ENCODE data around the gene S1PR3. TPM values are rescaled to one million over a fixed set of nuclear protein-coding genes. Genes with fewer than 3 reads are reported as not detected.

S1PR3 gene
- total RNA-seq, 1 donor from 2014 or later = 4.5 TPM

DNA sequence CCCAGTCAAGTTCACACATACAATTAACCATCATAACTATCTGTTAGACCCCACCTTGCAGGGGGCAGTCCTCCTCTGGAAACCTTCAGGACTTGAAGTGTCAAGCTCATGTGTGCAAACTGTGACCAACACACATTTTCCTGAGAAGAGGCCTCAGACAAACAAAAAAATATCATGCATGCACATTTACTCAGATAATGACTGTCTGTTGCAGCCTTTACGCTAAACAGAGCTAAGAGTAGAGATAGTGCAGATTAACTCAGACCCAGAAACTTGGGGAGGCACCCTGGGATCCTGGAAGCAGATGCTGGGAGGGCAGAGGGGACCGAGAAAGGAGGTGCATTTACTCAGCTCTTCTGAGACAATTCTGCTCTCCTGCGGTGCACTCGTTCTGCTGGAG is 3.6 kb upstream of the S1PR3 start:
- Mint-ChIP-seq H3K4me1 (ENCODE audit: low read depth) (peaks cover 16% of the 10 kb centered on the region), H3K4me3 (ENCODE audit: unreplicated experiment) (no peak overlapping the region), H3K36me3 (ENCODE audit: low read depth) (no peaks in the 10 kb centered on the region), H3K27ac (ENCODE audit: unreplicated experiment) (no peak overlapping the region), H3K9me3 (ENCODE audit: low read depth) (peaks cover 3% of the 10 kb centered on the region), H3K27me3 (ENCODE audit: low read depth) (peaks cover 17% of the 10 kb centered on the region)
- TF ChIP-seq, protein P1, sequence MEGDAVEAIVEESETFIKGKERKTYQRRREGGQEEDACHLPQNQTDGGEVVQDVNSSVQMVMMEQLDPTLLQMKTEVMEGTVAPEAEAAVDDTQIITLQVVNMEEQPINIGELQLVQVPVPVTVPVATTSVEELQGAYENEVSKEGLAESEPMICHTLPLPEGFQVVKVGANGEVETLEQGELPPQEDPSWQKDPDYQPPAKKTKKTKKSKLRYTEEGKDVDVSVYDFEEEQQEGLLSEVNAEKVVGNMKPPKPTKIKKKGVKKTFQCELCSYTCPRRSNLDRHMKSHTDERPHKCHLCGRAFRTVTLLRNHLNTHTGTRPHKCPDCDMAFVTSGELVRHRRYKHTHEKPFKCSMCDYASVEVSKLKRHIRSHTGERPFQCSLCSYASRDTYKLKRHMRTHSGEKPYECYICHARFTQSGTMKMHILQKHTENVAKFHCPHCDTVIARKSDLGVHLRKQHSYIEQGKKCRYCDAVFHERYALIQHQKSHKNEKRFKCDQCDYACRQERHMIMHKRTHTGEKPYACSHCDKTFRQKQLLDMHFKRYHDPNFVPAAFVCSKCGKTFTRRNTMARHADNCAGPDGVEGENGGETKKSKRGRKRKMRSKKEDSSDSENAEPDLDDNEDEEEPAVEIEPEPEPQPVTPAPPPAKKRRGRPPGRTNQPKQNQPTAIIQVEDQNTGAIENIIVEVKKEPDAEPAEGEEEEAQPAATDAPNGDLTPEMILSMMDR (IDR thresholded peaks at IDR 0.05) = no peak
- DNase-seq (ENCODE audit: low spot score) = no peak

DNA sequence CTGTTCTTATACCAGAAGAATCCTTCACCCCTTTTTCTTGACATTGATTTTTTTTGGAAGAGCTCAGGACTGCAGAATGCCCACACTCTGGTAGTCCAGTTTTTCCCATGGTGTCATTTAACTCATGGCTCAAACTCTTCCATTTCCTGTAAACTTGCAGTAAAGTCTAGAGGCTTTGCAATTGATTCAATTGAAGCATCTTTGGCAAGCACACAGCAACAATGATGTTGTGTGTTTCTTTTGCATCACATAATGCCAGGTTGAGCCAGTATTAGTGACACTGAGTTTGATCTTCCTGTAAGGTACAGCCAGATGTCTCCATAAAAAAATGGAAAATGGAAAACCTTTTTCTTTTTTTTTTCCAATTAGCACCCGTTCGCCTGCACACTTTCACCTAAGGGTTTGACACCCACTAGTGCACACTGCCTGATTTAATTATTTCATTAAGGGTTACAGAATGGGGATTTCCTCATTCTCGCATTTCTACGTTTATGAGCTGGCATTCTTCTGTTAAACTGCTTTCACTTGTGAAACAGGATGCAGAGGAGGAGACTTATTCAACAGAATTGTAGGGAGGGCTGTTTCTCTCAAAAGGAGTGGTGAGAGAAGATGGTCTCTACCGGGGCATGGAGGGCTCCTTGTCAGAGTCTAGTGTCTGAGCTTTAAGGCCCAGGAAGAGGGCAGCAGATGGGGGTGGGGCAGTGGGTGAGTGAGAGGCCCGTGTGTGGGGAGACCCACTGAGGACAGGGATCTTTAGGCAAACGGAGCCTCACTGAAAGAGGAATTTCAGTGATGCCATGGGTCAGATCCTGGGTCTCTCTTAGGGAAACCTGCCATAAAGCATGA is 2.2 kb upstream of the S1PR3 start:
- Mint-ChIP-seq H3K27ac (ENCODE audit: unreplicated experiment) (peak overlapping the region; percentile 3), H3K4me3 (ENCODE audit: unreplicated experiment) (no peak overlapping the region), H3K4me1 (ENCODE audit: low read depth) (peaks cover 20% of the 10 kb centered on the region), H3K27me3 (ENCODE audit: low read depth) (peaks cover 20% of the 10 kb centered on the region), H3K36me3 (ENCODE audit: low read depth) (no peaks in the 10 kb centered on the region), H3K9me3 (ENCODE audit: low read depth) (peaks cover 3% of the 10 kb centered on the region)
- no peak for DNase-seq (ENCODE audit: low spot score)
- TF ChIP-seq, protein P1 (IDR thresholded peaks at IDR 0.05) = no peak

DNA sequence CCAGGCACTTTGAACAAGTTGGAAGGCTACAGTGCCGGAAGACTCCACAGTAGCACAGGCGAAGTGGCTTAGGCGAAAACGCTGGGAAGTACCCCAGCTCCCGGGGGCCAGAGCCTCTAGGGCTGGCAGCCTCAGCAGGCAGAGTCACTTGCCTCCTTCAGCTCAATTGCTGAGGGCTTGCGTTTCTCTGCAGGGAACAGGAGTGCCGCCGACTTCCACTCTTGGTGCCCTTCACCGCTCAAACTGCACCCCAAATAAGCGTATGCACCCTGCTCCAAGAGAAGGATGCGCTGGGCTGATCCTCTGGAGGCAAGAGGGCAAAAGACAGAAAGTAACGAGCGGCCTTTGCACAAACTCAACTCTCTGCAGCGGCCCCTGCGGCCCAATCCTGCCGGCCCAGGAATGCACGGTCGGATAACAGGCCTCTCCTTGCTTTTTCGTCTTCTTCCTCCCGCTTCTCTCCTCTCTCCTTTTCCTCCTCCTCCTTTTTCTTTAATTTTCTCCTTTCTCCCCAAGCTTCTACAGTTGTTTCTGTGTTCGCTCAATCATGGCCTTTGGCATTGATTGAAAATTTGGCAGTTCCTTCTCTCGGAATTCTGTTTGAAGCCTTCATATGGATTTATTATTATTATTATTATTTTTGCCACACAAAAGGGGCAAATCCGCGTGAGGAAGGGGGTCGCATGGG is 1.1 kb upstream of the S1PR3 start:
- no peaks in the 10 kb centered on the region for H3K36me3 Mint-ChIP-seq (ENCODE audit: low read depth)
- TF ChIP-seq, protein P1 (IDR thresholded peaks at IDR 0.05) = no peak
- peaks cover 3% of the 10 kb centered on the region for H3K9me3 Mint-ChIP-seq (ENCODE audit: low read depth)
- H3K4me3 Mint-ChIP-seq (ENCODE audit: unreplicated experiment) = peak overlapping the region; percentile 61
- H3K27ac Mint-ChIP-seq (ENCODE audit: unreplicated experiment) = no peak overlapping the region
- peaks cover 26% of the 10 kb centered on the region for H3K4me1 Mint-ChIP-seq (ENCODE audit: low read depth)
- H3K27me3 Mint-ChIP-seq (ENCODE audit: low read depth) = peaks cover 13% of the 10 kb centered on the region
- no peak for DNase-seq (ENCODE audit: low spot score)

DNA sequence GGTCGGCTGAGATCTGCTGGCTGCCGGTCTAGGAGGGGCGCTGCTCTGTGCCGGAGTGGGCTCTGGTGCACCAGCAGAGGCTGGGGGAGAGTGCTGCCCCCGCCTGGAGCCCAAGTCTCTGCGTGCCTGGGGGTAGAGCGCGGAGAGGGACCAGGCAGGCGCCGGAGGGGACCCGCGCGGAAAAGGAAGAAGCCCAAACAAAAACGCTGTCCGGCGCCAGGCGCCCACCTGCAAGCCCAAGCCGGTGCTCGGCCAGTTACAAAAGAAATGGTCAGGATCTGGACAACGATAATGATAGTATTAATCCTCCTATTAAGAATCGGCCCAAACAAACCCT is 571 bp upstream of the S1PR3 start:
- Mint-ChIP-seq H3K27me3 (ENCODE audit: low read depth) (peaks cover 13% of the 10 kb centered on the region), H3K9me3 (ENCODE audit: low read depth) (peaks cover 3% of the 10 kb centered on the region), H3K4me3 (ENCODE audit: unreplicated experiment) (peak overlapping the region; percentile 61), H3K36me3 (ENCODE audit: low read depth) (no peaks in the 10 kb centered on the region), H3K27ac (ENCODE audit: unreplicated experiment) (no peak overlapping the region), H3K4me1 (ENCODE audit: low read depth) (peaks cover 27% of the 10 kb centered on the region)
- DNase-seq (ENCODE audit: low spot score) = no peak
- TF ChIP-seq, protein P1 (IDR thresholded peaks at IDR 0.05) = peak; percentile 33

DNA sequence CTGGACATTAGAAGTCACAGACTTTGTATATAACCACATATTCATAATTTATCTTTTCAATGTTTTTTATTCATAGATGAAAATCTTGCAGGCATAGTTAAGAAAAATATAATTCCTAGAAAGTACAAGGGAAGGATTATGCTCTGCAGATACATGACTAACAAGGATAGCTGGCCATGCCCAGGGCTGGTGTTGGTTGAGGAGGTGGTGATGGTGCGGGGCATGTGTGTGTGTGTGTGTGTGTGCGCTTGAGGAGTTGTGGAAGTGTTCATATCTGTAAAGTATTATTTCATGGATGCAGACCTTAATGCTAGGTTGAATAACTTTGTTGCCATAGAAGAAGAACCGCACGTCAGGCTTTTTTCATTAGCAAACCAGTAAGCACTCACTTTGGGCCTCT is 1.3 kb downstream of the S1PR3 start:
- H3K9me3 Mint-ChIP-seq (ENCODE audit: low read depth) = peaks cover under 1% of the 10 kb centered on the region
- no peak for DNase-seq (ENCODE audit: low spot score)
- TF ChIP-seq, protein P1 (IDR thresholded peaks at IDR 0.05) = no peak
- H3K27me3 Mint-ChIP-seq (ENCODE audit: low read depth) = peaks cover 8% of the 10 kb centered on the region
- H3K4me3 Mint-ChIP-seq (ENCODE audit: unreplicated experiment) = peak overlapping the region; percentile 78
- no peaks in the 10 kb centered on the region for H3K36me3 Mint-ChIP-seq (ENCODE audit: low read depth)
- H3K27ac Mint-ChIP-seq (ENCODE audit: unreplicated experiment) = no peak overlapping the region
- peaks cover 27% of the 10 kb centered on the region for H3K4me1 Mint-ChIP-seq (ENCODE audit: low read depth)

All from chondrocyte (in vitro differentiated cells).